Kidney tubule cell (primary cell): Measurements from ENCODE around the gene SPOCK1.
A peak's percentile ranks its signal among the peaks of the same experiment; 100 is the strongest.

Experiments used
- DNase-seq: peaks from one replicate; pipeline ENCODE4 v3.0.0-alpha.2; 2018; ENCODE audit warnings: low spot score

The SPOCK1 gene

GRCh38 chr5:137328991-137329390, 170.1 kb downstream of the SPOCK1 start:
- DNase-seq = no peak

- DNase-seq = no peak
These were observed 170.7 kb downstream of the SPOCK1 start for GRCh38 chr5:137328463-137328862.

GRCh38 chr5:137325721-137326120, 173.4 kb downstream of the SPOCK1 start:
- DNase-seq = no peak

DNA sequence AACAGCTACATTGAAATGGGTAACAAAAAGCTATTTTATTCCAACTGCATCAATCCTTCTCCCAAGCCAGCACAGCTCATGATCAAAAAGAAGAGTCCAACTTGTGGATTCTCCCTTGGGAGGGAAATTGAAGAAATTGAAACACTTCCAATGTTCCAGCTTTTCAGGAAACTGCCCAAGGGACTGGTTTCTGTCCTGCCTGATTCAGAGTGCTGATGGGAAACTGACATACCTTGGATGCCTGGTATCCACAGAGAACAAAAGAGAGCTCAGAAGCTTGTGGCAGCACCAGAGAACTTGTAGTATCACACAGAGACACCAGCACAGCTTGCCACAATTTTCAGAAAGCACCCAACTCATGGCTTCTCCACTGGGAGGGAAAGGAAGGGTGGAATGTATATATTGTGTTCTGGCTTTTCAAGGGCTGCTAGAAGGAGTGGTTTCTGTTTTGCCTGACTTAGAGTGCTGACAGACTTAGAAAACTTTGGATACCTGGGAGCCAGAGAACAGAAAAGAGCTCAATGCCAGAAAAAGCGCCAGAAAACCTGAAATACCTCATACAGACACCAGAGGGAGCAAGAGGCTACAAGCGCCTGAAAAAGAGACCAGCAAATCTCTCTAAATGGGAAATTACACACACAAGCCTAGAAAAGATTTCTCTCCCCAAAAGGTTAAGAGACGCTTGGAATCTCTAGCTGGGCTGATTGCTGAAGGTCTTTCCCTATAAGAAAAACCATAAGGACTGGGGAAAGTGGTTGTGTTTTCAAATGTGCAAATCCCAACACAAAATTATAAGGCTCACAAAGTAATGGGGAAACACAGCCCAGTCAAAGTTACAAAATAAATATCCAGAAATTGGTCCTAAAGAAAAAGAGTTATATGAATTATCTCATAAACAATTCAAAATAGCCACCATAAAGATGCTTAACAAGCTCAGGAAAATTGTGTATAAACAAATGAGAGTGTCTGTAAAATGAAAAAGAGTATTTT, 178.8 kb downstream of the SPOCK1 start:
- DNase-seq = peak; percentile 73

- no peak for DNase-seq
These were observed 181.1 kb downstream of the SPOCK1 start for GRCh38 chr5:137318027-137318426.

DNA sequence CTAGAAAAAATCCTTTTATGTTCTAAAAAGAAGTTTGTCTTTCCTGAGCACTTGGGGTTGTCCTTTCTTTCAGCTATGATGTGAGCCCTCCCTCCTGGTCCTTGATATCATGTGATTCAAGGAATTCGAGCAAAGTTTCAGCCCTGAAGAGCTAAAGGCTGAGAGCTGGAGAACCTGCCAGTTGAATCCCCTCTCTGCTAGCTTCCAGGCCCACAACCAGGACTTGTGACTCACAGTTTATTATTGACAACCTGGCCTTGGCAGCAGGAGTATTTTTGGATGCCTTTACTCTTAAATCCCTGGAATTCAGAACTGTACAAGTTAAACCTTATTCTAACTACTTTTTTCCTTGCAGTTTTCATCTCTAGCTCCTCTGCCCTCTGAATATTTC, 182.8 kb downstream of the SPOCK1 start:
- DNase-seq = peak; percentile 32

DNA sequence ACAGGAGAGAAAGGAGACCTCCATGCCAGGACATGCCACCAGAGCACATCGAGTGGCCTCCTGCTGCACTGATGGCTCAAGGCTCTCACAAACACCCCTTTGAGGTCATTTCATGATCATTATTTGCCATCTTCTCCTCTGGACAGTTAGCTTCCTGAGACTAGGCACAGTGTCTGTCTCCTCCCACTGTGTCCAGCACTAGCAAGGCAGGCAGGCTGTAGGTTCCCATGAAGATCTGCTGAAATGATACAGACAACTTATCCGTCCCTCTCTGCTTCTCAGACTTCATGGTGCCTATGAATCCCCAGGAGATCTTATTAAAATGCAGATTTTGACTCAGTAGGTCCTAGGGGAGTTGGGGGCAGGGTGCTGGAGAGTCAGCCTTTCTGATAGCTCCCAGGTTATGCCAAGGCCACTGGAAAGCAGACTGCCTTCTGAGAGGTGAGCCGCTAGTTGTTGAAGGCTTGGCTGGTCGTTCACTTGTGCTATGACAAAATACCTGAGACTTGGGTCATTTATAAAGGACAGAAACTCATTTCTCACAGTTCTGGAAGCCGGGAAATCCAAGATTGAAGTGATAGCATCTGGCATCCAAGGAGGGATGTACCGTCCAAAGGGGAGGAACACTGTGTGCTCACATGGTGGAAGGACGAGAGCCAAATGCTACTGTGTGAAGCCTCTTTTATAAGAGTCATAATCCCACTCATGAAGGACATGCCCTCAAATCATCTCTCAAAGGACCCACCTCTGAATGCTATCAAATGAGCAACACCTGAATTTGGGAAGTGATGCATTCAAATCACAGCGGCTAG, 183.4 kb downstream of the SPOCK1 start:
- DNase-seq = no peak

DNA sequence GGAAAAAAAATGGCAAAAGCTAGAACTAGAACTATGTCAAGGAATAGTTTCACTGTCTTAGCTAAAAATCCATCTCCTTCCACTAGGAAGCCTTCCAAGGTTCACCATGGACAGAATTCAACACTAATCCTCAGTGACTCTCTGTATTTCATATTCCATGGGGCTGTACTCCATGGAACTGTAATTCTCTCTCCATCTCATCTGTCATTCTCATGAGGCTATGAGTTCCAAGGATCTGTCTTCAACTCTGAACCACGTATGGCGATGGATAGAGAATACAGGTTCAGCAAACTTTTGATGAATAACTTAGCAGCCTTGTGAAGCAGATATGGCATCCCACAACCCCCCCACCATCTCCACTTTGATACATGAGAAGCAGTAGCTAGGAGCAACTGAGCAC, 184.0 kb downstream of the SPOCK1 start:
- DNase-seq = no peak

GRCh38 chr5:137313526-137314175, 185.5 kb downstream of the SPOCK1 start:
- no peak for DNase-seq

- DNase-seq = no peak
These were observed 187.1 kb downstream of the SPOCK1 start for GRCh38 chr5:137312011-137312410.

GRCh38 chr5:137310051-137310730, 188.9 kb downstream of the SPOCK1 start:
- peak; percentile 90 for DNase-seq

GRCh38 chr5:137309290-137309689, 189.8 kb downstream of the SPOCK1 start:
- DNase-seq = no peak

DNA sequence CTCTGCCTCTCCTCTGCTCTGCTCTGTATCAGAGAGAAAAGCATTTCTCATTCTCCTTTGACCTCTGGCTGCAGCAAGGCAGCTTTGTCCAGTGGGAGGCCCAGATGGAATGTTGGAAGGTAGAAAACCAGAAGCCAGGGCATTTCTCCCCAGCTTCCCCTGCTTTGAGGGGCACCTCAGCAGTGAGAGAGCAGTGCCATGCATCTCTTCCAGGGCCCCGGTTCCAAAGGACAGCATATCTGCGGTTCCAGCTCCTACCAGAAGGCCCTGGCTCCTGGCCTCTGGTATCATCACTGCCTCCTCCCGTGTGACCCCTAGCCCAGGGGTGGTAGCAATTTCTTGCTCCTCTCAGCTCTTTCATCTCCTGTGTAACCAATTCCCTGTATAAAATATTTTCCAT, 190.8 kb downstream of the SPOCK1 start:
- no peak for DNase-seq

- no peak for DNase-seq
These were observed 192.2 kb downstream of the SPOCK1 start for GRCh38 chr5:137306903-137307302.

DNA sequence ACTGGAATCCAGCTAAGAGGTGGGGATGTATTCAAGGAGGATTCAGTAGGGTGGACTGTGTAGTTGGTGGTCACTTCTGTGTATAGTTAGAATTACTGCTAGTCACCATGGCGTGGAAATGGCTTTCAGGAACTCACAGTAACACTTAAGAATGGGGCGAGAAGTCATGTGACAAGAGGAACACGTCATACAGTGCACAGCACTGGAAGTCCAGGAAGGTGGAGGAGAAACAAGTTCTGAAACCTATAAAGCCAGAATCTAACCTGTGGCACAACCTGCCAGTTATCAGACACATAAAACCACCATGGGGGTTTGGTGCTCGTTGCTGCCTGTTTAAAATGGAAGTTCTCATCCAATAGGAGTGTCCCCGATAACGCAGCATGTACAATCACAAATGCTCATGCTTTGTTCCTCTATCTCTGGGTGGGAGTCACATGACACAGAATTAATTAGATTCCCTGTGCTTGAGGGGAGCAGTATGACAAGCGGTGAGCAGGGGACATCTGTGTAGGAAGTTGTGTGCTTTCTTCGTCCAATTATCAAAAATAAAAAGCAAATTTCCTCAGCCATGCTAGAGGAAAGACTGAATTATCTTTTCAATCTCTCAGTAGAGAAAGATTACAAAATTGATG, 193.0 kb downstream of the SPOCK1 start:
- no peak for DNase-seq

DNA sequence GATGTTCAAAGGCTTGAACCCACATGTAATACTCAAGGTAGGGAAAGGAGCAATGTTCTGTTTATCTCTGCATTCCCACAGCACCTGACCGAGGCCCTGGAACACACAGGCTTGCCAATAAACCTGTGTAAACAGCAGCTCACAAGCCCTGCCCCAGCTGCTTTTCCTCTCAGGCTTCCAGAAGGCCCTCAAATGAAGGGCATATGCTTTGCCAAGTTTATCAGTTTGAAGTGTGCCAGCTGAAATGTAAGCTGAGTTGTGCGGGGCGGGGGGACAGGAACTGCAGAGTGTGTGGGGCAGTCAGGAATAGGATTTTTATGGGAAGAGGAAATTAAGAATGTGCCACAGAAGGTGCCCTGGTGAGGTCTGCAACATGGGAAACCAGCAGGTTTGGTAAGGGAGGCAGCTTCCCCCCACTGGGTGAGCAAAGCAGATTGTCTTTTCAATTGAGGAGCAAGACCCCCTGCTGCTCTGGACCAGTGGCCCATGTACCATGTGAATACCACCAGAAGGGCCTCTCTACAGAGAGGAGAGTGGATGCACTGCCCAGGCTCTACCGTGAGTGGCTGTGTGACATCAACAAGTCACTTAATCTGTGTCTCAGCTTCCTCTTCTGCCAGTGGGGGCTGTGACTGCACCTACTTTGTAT, 194.8 kb downstream of the SPOCK1 start:
- no peak for DNase-seq

DNA sequence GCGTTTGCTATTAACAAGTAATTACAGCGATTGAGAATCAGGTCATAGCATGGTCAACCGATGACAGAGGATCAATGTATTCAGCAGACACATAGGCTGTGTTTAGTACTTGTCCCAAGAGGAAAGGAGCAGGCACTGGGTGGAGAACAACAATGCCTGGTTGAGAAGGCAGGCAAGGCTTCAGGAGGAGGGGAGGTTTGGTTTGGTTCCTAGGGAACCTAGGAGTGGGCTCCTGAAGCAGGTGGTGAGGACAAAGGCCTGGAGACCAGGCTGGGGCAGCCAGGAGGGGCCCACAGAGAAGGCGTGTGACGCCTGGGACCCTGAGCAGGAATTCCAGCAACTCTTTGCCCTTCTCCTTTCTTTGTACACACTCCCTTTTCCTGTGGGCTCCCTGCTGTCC, 195.6 kb downstream of the SPOCK1 start:
- no peak for DNase-seq

DNA sequence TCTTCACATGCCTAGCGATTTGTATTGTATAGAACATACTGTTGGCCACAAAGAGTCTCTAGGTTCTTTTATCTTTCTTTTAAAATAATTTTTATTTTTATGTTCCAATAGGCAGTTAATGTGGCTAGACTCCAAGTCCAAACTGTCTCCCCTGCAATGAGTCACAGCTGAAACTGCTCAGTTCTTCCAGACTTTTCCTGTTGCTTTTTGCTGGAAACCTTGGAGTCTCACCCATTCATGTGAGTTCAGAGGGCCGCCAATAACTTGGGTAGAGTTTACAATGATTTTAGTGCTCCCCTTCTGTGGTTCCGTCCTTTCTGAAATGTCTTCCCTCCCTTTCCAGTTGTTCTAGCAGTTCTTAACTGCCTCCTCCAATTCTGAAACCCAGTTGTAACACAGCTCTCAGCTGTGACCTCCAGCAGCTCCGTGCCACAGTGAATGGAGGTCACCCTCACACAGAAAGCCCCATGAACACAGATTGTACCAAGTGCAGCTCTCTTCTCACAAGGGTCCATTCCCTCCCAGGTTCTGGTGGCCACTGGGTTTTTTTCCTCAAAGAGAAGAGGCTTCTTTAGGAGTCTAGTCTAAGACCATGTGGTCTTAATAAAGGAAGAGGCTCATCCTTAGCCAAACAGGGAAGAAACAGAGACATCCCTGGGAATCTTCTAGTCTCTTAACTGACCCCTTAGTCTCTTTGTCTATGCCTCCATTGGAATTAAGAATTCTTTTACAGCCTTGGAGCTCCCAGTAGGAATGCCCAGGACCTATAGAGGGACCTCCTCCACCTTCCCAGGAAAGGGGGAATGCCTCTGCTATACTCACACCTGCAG, 198.5 kb downstream of the SPOCK1 start:
- peak; percentile 42 for DNase-seq

DNA sequence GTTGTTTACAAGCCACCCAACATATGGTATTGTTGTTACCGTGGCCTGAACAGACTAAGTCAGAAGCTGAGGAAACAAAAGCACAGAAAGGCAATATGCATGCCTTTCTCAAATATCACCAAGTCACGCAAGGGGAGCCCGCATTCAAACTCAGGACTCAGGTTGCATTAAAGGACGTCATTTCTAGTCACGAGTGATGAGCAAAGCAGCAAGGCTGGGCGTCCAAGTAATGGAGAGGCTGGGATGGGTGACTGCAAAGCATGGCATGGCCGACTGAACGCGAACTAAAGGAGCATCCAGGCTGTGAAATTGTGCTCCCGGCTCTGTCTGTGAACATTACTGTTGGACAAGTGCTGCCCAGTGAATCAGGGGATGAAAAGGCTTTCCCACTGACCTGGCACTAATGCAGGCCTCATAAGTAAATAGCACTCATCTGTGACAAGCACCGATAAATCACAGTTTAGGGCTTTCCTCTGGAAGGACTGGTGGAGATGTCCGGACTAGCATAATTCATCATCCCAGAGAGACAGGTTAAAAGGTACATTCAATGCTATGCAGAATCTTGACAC, 202.8 kb downstream of the SPOCK1 start:
- DNase-seq = peak; percentile 95

GRCh38 chr5:137294604-137295003, 204.5 kb downstream of the SPOCK1 start:
- DNase-seq = no peak
